HG03159 (cell line): Measurements from ENCODE around the gene ZNF474.

ENCODE experiments used
- ATAC-seq: cut with Tn5 transposase; IDR thresholded peaks from one replicate; pipeline ENCODE4 v1.9.1; 2021; ENCODE audit warnings: mild to moderate bottlenecking, moderate library complexity; ENCODE audit not compliant: unreplicated experiment

The ZNF474 gene

DNA sequence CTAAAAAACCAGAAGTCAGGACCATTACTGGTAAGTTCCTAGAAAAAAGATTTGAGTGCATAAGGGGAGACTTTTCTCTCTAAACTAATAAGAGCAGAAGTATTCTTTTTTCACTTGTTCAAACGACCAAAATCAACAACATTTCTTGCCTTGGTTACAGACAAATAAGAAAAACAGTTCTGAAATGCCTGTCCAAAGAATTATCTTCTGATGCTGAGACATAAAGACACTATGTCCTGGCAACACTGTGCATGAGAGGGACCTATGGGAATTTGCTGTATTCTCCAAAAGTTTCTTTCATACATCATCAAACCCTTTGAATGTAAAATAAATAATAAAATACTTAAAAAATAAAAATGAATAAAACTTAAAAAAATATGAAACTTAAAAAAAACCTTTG lies 50.4 kb downstream of the ZNF474 start:
- no peak for ATAC-seq

DNA sequence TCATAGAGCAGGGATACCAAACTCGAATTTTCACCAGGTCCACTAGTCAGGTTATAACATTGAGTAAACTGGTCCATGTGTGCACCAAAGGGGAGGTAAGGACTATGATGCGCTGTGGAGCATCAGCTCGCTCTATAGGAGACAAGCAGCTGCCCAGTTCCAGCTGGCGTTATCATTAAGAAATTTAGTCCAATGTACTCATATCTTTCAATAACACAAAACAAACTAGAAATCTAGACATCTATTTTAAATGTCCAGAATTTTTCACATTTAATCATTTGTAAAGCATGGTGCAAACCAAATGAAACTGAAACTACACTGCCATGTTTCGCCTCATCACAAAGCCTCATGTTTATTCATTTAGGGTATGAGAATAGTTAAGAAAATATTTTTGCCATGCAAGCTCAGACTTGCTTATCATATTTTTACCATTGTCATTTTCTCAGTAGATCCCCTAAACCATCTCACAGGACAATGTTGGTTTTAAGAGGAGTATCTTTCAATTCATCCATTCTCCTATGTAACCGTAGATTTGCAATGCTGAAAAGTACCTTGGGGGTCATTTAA lies 50.9 kb downstream of the ZNF474 start:
- ATAC-seq: no peak

DNA sequence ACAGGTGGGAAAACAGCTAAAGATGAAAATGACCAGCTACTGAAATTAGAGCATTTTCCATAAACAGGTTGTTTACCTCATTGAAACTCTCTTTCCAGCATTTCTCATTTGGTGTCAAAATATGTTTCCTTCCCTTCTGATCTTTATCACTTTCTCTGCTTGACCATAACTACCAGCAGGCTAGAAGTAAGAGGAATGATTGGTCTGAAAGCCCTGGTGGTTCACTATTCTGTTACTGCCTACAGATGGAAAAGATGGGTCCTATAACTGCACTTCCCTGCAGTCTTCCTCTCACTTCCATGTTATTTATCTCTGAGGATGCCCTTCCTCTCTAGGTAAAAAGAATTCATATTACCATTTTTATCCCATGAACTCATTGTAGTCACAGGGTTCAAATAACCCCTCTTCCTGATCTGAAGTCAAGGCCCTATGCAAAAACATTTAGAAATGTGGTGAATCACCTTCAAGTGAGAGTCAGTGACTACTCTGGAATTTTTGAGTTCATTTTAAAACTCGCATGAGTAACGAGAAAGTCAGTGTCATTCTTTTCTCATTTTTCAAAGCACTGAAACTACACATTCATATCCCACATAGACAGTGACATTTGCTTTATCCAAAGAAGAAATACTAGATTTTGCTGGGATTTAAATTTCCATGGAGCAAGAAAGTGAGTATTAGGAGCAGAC lies 51.7 kb downstream of the ZNF474 start:
- no peak for ATAC-seq

DNA sequence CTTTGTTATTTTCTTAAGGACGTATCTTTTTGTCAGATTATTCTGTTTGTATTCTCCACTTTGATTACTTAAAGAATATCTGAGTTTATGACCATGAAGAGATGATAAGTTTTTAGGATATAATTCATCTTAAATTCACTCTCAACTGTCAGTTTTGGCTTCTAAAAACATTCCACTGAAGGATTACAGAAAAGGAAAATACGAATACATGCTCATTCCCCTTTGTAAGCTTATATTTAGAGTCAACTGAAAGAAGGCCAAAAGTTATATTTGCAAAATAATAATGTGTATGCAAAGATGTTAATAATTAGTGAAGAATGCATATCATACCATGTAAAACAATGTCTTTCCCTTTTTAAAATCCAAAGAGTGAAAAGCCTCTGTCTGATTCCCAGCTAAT lies 52.5 kb downstream of the ZNF474 start:
- no peak for ATAC-seq

DNA sequence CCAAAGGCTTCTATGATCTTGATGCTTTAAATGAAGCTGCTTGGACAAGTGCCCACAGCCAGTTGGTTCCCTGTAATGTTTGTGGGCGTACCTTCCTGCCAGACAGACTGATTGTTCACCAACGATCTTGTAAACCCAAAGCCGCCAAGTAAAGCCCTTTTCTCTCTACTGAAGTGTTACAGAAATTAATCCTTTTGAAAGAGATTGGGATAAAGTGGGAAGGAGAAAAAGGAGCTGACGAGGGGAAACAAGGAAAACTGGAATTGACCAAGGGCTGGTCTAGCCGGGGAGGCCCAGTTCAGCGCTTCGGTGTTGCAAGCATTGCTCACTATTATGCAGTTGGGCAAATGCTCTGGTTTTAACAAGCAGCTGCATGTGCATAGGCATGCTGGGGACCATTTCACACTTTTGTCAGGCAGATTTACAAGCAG lies 53.2 kb downstream of the ZNF474 start:
- ATAC-seq: no peak

DNA sequence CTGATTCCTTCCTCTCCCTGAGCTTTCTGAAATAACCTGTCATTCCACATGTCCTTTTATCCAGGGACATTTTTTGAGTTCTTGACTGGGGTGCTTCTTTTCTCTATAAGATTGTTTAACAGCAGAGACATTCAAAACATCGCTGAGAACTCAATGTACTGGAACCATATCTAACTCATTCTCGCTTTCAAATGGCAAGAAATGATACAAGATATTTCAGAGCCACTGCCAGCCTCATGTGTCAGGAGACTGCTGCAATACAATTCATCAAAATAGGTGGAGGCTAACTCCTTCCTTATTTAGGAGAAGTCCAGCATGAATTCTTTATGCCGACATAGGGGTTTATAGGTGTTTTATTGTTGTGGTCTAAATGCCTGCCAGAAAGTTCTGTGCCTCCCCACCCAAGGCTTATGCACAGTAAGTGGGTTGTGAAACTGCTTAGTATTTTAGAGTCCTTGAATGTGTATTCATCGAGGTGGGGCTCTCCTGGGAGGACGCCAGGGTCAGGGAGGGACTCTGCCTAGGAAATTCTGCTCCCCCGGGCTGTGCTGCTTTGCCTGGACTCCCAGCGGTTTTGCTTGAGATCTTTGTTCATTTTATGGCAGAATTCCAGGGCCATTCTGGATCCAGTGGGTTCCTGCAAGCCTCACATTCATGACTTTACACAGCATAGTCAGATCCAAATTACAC lies 53.9 kb downstream of the ZNF474 start:
- ATAC-seq: no peak

DNA sequence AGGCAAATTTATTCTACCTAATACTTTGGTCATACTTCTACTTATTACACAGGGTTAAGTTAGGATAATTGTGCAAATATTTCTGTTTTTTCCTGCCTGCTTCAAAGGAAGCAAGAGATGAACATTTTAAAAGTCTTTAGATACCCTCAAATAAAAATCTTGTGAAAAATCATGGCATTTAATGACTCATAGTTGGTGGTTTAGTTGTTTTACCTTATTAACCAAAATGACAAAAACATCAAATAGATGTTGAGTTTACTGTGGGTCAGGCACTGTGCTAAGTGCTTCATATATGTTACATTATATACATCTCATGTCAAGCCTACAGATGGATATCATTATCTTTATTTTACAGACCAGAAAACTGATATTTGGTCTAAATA lies 54.4 kb downstream of the ZNF474 start:
- ATAC-seq: no peak

DNA sequence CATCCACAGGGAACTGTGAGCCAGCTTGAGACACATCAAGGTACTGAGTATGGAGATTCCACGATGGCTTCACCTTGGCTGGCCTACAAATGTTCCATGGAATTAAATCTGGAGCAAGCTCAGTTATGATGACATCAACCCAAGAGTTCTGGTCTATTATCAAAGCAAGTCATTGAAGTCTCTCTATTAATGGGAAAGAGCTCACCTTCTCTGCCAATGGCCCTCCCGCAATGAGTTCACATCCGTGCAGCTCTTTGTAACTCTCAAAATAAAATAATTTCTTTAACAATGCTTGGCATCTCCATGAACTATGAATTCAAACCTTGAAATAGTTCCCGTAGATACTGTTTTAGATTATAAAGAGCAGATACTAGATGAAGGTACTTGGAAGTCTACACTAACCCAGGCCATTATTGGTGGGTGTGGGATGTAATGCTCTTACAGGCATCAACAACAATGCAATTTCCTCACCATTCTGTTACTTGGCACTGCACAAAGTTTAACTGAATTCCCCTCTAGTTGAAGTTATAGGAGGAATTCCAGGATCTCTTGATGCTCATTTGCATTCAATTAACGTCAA lies 55.4 kb downstream of the ZNF474 start:
- ATAC-seq: no peak

DNA sequence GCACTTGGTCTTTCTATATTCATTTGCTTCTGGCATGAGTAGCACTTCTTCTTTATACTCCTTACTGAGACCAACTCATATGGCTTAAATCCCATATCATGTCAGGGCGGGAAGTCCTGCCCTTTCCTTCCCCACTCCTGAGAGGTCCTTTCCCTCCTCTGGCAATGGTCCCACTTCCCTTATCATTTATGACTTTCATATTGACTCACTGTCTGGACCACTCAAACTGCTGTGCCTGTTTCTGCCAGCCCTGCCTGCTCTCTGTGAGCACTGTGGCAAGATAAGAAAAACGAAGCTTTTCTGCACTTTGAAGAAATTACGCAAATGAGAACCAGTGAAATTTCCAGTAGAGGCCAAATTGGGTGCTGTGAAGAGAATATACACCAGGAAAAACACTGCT lies 58.1 kb downstream of the ZNF474 start:
- ATAC-seq: no peak

DNA sequence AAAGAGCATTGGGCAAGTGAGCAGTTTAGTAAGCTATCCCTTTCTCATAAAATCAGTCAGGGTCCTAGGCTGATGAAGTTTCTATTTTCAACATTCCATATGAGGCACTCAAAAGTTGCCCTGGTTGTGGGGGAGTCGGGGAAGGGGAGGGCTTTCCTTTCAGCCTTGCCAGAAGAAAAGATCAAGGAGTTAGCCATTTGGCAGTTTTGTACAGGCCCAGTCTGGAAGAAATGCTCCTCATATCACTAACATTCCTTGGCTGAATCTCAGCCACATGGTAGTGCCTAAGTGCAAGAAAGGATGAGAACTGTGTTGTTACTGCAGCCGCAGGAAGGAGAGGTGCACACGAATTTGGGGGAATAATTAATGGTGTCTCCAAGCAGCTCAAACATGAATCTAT lies 60.8 kb downstream of the ZNF474 start:
- ATAC-seq: no peak

DNA sequence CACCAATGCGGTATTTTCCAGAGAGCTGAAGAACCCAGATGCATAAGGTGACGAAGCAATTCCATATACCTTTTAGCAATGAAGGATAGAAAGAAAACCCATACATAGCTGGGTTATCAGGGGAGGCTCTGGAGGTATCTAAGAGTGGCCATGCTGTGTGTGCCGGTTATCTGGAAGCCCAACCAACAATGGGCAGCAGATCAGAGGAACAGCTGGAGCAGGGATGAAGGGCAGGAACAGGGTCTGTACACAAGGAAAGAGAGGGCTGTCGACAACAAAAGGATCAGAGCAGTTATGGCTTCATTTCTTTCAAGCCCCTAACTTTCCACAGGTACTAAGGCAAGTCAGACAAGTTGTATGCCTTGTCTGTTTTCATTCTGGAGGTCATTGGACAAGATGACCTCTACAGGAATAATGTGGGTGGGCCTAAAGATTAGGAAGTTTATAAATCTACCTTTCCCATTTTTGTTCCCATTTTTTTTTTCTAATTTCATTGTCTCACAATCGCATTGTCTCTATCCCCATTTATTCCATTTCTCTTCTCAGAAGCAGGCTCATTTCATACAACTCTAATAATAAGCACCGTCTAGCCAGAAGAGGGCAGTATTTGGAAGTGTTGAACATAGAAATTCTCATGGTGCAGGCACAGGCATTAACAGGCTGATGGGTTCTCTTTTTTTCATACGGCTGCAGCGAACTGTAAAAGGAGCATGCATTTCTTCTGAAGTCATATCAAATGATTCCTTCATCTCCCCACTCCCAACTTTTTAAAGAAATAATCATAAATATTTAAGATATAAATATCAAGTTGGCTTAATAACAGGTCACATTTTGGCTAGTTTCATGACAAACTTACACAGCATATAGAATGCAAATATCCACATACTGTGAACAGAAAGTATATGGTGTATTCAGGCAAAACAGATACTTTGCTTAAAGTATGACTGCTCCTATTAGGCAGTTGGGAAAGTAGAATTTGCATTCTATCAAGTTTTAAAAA lies 63.5 kb downstream of the ZNF474 start:
- ATAC-seq: peak; percentile 92

DNA sequence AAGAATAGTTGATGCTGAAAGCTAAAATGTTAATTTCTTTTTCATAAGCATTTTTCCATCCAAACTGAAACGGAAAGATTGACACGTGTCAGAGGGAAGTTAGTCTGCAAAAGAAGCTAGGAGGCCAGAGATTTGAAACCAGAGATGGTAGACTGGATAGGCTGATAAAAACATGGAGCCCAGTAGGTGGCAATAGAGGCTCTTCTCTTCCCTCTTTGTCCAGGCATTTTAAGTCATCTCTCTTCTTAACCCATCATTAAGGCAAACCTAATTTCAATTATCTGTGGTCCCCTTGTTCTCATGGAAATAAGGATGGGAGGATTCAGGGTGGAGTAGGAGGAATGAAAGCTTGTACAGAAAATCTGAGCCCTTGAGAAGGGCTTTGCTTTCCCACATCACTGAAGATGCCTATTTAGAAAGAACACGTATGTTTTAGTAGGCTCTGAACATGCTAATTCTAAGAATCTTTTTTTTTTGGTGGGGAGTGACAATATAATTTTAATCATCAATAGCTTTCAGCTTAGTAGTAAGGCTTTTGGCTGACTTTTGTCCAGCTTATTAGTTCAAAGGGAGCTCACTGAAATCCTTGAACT lies 66.6 kb downstream of the ZNF474 start:
- no peak for ATAC-seq

DNA sequence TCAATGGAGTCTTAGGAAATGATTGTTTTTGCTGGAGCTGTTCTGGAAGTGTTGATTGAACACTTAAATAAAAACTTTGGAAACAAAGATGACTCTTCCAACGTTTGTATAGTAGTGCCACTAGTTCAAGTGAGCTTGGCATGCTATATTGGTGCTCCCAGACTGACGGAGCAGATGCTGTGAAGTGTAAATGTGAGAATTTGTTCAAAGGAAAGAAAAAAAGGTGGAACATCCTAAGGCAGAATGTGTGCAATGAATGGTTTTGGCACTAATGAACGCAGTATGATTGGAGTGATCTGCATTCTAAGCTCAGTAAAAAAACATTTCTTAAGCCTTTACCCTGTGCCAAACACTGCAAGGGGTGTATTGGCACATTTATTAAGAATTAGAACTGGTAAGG lies 69.8 kb downstream of the ZNF474 start:
- no peak for ATAC-seq

DNA sequence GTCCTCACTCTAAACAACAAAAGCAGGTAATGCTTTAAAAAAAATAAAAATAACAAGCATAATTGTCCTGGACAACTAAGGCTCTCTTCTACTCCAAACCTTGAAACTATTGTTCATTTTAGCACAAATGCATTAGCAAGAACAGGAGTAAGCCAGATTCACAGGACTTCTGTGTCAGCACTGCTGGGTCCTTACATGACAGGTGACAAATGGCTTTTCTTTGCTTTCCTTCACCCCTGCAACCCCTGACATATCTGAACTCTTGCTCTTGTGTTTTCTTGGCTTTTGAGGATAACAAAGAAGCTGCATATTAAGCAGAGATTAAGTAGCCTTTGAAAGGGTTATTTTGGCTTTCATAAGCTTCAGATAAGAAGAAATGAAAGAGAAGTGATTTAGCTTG lies 71.1 kb downstream of the ZNF474 start:
- no peak for ATAC-seq

DNA sequence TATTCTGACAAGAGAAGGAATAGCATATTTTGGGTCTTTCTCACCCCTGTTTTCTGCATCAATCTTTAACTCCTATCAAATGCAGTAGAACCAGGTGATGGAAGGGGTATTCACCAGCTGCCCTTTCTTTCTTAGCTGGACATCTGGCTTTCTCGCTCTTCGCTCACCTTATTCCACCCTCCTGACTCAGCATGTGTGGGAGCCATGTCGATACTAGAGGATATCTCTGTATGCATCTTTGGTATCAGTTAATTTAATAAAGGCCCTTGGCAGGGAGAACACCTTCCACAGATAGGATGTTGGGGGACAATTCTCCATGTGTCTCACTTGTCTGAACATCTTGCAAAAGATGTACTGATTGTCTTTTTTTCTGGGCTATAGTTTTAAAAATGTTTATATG lies 71.5 kb downstream of the ZNF474 start:
- no peak for ATAC-seq

DNA sequence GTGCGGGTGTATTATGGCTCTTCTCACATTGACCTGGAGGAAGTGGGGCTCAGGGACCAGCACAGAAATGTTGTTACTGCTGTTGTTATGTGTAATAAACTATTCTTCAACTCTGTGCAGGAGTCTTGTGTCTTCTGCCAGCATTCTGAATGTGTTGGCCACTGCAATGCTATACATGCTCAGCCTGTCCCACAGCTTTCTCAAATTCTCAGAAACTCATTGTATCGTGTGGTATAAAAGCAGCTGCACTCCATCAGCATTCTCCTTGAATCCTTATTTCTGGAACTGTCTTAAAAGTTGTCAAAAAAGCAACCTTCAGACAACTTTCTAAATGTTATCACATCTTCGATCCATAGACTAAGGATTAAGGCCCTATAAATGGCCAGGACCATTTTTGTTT lies 72.0 kb downstream of the ZNF474 start:
- no peak for ATAC-seq

DNA sequence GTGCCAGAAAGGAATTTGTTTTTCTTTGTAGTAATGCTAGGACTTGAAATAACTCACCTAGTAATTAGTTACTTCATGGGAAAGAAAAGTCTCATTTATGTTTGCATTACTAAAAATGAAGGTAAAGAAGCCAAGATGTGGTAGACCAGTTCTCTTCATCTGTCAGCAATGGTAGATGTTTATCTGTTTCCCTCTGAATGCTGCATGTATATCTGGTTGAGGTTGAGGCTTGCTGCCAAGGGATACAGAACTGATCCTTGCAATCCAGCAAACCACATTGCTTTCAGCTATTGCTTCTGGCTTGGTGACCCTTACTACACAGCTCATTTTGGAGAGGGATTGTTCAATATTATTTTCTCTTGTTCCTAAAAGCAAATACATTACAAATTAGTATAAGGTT lies 73.6 kb downstream of the ZNF474 start:
- no peak for ATAC-seq
